Measurements from ENCODE around the gene C18orf63.

Gene C18orf63

DNA sequence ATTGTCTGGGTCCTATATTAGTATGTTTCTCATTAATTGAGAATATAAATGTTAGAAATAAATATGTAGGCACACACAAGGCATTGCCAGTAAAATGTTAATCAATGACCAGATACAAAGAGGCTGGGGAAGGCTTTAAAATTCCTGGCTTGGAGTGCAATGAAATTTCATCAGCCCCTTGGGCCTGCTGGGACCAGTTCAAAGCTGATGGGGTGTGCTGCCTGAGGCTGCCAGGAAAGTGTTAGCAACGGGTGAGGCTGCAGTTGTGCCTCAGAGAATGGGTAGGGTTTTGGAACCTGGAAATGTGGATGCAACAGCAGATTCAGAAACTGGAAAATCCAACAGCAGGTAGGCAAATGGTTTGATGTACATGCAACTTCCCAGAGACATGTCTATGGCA is 72.6 kb downstream of the C18orf63 start:
- peaks cover 3% of the 10 kb centered on the region for H3K27me3 ChIP-seq (ENCODE audit: insufficient read depth, poor library complexity, severe bottlenecking)
- H3K4me3 ChIP-seq (replicated peaks; ENCODE audit: insufficient read depth, low read length): no peak overlapping the region
- TF ChIP-seq GABPA (IDR thresholded peaks at IDR 0.05; ENCODE audit: low read depth) (no peak), SPI1 (IDR thresholded peaks at IDR 0.05; ENCODE audit: borderline replicate concordance, low read depth) (no peak), POLR2AphosphoS5 (IDR thresholded peaks at IDR 0.05; ENCODE audit: low read depth) (no peak)
- TF ChIP-seq, protein P1, sequence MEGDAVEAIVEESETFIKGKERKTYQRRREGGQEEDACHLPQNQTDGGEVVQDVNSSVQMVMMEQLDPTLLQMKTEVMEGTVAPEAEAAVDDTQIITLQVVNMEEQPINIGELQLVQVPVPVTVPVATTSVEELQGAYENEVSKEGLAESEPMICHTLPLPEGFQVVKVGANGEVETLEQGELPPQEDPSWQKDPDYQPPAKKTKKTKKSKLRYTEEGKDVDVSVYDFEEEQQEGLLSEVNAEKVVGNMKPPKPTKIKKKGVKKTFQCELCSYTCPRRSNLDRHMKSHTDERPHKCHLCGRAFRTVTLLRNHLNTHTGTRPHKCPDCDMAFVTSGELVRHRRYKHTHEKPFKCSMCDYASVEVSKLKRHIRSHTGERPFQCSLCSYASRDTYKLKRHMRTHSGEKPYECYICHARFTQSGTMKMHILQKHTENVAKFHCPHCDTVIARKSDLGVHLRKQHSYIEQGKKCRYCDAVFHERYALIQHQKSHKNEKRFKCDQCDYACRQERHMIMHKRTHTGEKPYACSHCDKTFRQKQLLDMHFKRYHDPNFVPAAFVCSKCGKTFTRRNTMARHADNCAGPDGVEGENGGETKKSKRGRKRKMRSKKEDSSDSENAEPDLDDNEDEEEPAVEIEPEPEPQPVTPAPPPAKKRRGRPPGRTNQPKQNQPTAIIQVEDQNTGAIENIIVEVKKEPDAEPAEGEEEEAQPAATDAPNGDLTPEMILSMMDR (IDR thresholded peaks at IDR 0.05; ENCODE audit: insufficient read depth, low read length): no peak
- TF ChIP-seq, protein P2, sequence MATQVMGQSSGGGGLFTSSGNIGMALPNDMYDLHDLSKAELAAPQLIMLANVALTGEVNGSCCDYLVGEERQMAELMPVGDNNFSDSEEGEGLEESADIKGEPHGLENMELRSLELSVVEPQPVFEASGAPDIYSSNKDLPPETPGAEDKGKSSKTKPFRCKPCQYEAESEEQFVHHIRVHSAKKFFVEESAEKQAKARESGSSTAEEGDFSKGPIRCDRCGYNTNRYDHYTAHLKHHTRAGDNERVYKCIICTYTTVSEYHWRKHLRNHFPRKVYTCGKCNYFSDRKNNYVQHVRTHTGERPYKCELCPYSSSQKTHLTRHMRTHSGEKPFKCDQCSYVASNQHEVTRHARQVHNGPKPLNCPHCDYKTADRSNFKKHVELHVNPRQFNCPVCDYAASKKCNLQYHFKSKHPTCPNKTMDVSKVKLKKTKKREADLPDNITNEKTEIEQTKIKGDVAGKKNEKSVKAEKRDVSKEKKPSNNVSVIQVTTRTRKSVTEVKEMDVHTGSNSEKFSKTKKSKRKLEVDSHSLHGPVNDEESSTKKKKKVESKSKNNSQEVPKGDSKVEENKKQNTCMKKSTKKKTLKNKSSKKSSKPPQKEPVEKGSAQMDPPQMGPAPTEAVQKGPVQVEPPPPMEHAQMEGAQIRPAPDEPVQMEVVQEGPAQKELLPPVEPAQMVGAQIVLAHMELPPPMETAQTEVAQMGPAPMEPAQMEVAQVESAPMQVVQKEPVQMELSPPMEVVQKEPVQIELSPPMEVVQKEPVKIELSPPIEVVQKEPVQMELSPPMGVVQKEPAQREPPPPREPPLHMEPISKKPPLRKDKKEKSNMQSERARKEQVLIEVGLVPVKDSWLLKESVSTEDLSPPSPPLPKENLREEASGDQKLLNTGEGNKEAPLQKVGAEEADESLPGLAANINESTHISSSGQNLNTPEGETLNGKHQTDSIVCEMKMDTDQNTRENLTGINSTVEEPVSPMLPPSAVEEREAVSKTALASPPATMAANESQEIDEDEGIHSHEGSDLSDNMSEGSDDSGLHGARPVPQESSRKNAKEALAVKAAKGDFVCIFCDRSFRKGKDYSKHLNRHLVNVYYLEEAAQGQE (IDR thresholded peaks at IDR 0.05; ENCODE audit: insufficient replicate concordance, low read depth): no peak
- DNase-seq (ENCODE audit: low read depth in 1 of 2, low spot score in 1 of 2): no peak
- no peak overlapping the region for H3K27ac ChIP-seq (replicated peaks)

DNA sequence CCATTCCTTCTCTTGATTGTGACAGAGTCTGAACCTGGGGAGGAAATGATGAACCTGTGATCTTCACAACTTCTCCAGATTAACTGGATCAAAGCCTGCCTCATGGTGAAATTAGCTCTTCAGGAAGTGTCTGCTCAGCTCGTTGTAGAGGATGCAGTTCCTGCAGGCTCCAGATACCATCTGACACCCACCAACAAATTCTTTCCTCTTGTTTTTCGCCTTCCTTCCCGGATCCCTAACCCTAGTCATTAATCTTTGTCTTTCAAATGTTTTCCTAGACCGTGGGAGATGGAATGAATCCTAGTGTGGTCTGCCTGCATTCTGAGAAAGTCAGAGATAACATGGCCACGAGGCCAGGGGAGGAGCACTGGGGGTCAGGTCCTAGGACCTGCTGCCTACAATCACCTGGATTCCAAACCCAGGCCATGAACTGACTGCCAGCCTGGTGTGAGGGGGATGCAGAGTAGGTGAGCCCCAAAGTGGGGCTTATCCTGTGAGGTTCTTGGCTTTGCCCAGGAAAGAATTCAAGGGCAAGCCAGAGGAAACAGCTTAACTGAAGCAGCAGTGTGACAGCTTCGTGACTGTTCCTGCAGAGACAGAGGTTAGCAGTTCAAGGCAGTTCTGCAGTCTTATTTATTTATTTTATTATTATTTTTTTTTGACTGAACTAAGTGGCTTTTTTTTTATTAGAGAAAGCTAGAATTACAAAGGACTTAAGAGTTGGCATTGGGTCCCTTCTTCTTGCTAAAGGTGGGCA is 73.7 kb downstream of the C18orf63 start:
- TF ChIP-seq POLR2AphosphoS5 (IDR thresholded peaks at IDR 0.05; ENCODE audit: low read depth): no peak
- no peak for TF ChIP-seq SPI1 (IDR thresholded peaks at IDR 0.05; ENCODE audit: borderline replicate concordance, low read depth)
- no peak for TF ChIP-seq GABPA (IDR thresholded peaks at IDR 0.05; ENCODE audit: low read depth)
- TF ChIP-seq, protein P2 (IDR thresholded peaks at IDR 0.05; ENCODE audit: insufficient replicate concordance, low read depth): no peak
- TF ChIP-seq, protein P1 (IDR thresholded peaks at IDR 0.05; ENCODE audit: insufficient read depth, low read length): no peak
- Histone ChIP-seq H3K4me3 (replicated peaks; ENCODE audit: insufficient read depth, low read length) (no peak overlapping the region), H3K27me3 (ENCODE audit: insufficient read depth, poor library complexity, severe bottlenecking) (no peaks in the 10 kb centered on the region), H3K27ac (replicated peaks) (no peak overlapping the region)
- DNase-seq (ENCODE audit: low read depth in 1 of 2, low spot score in 1 of 2): no peak

DNA sequence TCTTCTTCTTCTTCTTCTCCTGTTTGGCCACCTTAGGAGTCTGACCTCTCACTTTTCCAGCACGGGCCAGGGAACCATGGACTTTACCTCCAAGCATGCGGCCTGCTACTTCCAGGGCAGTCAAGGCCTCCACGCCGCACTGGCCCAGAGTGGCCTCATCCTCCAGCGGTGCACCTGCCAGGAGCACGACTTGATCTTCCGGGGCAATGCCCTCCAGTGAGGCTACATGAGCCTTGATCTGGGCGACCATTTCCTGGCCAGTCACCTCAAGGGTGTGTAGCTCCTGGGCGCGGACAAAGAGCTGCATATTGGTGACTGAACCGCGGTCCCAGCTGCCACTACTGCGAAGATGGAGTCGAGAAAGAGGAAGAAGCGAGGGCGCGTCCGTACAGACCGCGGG is 74.4 kb downstream of the C18orf63 start:
- no peak overlapping the region for H3K4me3 ChIP-seq (replicated peaks; ENCODE audit: insufficient read depth, low read length)
- no peak overlapping the region for H3K27ac ChIP-seq (replicated peaks)
- TF ChIP-seq, protein P1 (IDR thresholded peaks at IDR 0.05; ENCODE audit: insufficient read depth, low read length): no peak
- TF ChIP-seq GABPA (IDR thresholded peaks at IDR 0.05; ENCODE audit: low read depth): no peak
- no peak for DNase-seq (ENCODE audit: low read depth in 1 of 2, low spot score in 1 of 2)
- H3K27me3 ChIP-seq (ENCODE audit: insufficient read depth, poor library complexity, severe bottlenecking): no peaks in the 10 kb centered on the region

DNA sequence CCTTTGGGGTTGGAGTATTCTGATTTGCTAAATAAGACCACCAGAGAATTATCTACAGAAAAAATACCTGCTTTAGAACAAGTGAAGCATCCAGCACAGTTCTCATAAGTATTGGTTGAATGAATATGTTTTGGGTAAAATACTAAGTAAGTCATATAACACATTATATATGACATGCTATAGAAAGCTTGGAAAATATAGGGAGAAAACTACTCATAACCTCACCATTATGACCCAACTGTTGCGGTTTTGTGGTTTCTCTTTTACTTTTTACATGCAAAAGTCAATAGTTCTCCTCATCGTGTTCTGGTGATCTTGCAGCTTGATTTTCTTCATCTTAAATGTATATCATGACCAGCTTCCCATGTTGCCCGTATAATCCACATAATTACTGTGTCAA is 75.3 kb downstream of the C18orf63 start:
- DNase-seq (ENCODE audit: low read depth in 1 of 2, low spot score in 1 of 2): peak; percentile 8 to 66
- no peak overlapping the region for H3K27ac ChIP-seq (replicated peaks)
- TF ChIP-seq GABPA (IDR thresholded peaks at IDR 0.05; ENCODE audit: low read depth) (no peak), POLR2AphosphoS5 (IDR thresholded peaks at IDR 0.05; ENCODE audit: low read depth) (no peak), SPI1 (IDR thresholded peaks at IDR 0.05; ENCODE audit: borderline replicate concordance, low read depth) (no peak)
- TF ChIP-seq, protein P1 (IDR thresholded peaks at IDR 0.05; ENCODE audit: insufficient read depth, low read length): no peak
- TF ChIP-seq, protein P2 (IDR thresholded peaks at IDR 0.05; ENCODE audit: insufficient replicate concordance, low read depth): no peak
- no peak overlapping the region for H3K4me3 ChIP-seq (replicated peaks; ENCODE audit: insufficient read depth, low read length)
- H3K27me3 ChIP-seq (ENCODE audit: insufficient read depth, poor library complexity, severe bottlenecking): no peaks in the 10 kb centered on the region

Measured in HL-60 (cell line).